NCI-H2081 treated with DMSO at 0.1 percent for 48 hours (cell line): ENCODE measurements around the gene PTGIR.

ENCODE experiments used
- DNase-seq: peaks from one replicate; lab custom pipeline; 2025; lab: John Stamatoyannopoulos, UW

Gene PTGIR

GRCh38 chr19:46600384-46601317 lies 24.2 kb downstream of the PTGIR start:
- peak; percentile 75 for DNase-seq

GRCh38 chr19:46599716-46600373 lies 25.0 kb downstream of the PTGIR start:
- DNase-seq, result no peak

GRCh38 chr19:46598372-46598917 lies 26.4 kb downstream of the PTGIR start:
- DNase-seq, result no peak

GRCh38 chr19:46596008-46596407 lies 28.9 kb downstream of the PTGIR start:
- no peak for DNase-seq

GRCh38 chr19:46591870-46592269 lies 33.0 kb downstream of the PTGIR start:
- no peak for DNase-seq

- no peak for DNase-seq
Measured at GRCh38 chr19:46591254-46591653, 33.6 kb downstream of the PTGIR start.

GRCh38 chr19:46587861-46588260 lies 37.0 kb downstream of the PTGIR start:
- no peak for DNase-seq

- DNase-seq, result no peak
Measured at GRCh38 chr19:46586294-46586693, 38.6 kb downstream of the PTGIR start.

GRCh38 chr19:46585539-46585938 lies 39.4 kb downstream of the PTGIR start:
- DNase-seq, result no peak

- DNase-seq, result no peak
Measured at GRCh38 chr19:46580247-46580646, 44.6 kb downstream of the PTGIR start.

GRCh38 chr19:46579361-46579879 lies 45.5 kb downstream of the PTGIR start:
- no peak for DNase-seq

GRCh38 chr19:46578450-46578849 lies 46.4 kb downstream of the PTGIR start:
- DNase-seq, result no peak

- no peak for DNase-seq
Measured at GRCh38 chr19:46574533-46574932, 50.4 kb downstream of the PTGIR start.

GRCh38 chr19:46573679-46574498 lies 51.0 kb downstream of the PTGIR start:
- DNase-seq, result no peak

- no peak for DNase-seq
Measured at GRCh38 chr19:46571495-46571894, 53.4 kb downstream of the PTGIR start.
